Stimulated activated CD4-positive, alpha-beta T cell treated with anti-CD3 and anti-CD28 coated beads, Interleukin-1b, Interleukin-23, amount 100 ng/mL, for 24 hours (primary cell): ENCODE results near the gene CLMP.
"Not testable (repeated sequence)": the region's sequence is repeated elsewhere in the genome, so short reads cannot be mapped to it uniquely, and the experiment has no call there.

Source experiments
- DNase-seq, 4 experiments: peaks; one replicate each; pipeline ENCODE4 v3.0.0-alpha.2; 2020; ENCODE audit warnings: low read depth in 4 of 4, low spot score in 1 of 4

Gene CLMP

DNA sequence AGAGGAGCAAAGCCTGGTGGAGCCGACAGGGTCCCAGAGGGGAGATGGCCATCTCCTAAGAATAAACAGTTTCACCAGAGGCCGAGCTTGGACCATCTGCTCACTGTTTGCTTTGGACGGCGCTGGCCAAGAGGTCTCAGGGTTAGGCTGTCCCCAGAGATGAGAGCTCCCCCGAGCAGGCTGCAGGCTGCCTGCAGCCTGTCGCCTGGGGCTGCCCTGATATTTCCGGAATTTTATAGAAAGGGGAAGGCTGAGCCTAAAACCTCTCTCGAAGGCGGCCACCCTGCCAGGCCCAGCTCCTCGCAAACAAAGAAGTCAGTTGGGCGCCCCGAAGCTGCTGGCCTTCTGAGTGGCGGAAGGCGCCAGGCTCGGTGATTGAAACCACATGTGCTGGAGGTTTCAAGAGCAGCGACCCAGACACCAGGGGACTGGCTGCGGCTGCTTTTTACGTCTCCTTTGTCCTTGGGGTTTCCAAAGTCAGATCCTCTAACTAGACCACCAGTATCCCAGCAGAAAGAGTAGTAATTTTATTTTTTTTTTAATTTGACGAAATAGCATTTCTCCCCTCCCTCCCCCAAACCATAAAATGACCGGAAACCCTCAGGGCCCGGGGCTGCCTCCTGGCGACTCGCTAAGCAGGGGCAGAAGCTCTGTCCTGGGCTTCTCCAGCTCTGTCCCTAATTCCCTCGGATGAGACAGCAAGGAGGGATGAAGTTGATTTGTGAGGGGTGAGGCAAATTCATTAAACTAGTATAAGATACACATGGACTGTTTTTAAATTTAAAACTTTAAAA, 57.4 kb downstream of the CLMP start:
- no peak for DNase-seq

GRCh38 chr11:123135863-123136446, 59.1 kb downstream of the CLMP start:
- no peak for DNase-seq

GRCh38 chr11:123132881-123133280, 62.2 kb downstream of the CLMP start:
- DNase-seq, result no peak

DNA sequence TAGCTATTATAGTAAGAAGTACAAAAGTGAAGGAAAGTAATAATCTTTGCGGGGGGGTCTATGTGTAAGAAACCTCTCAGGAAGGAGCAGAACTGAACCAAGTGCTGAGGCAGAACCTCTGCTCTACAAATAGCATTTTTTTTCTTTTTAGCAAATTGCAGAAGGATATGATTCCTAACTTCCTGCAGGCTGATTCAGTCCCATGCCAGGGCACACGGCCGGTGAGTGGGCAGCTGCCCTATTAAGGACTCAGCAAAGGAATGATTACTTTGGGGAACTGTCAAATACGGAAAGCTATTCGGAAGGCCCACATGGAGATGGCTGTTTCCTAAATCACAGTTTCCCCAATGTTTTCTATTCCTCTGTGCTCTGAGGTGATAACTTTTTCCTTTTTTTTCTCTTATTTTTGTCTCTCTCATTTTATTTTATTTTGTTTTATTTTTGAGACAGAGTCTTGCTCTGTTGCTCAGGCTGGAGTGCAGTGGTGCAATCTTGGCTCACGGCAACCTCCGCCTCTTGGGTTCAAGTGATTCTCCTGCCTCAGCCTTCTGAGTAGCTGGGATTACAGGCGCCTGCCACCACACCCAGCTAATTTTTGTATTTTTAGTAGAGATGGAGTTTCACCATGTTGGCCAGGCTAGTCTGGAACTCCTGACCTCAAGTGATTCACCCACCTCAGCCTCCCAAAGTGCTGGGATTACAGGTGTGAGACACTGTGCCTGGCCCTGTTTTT, 62.8 kb downstream of the CLMP start:
- not testable (repeated sequence) for DNase-seq

- DNase-seq, result no peak
Measured at GRCh38 chr11:123129920-123130319, 65.1 kb downstream of the CLMP start.

- no peak for DNase-seq
Measured at GRCh38 chr11:123125169-123125568, 69.9 kb downstream of the CLMP start.

DNA sequence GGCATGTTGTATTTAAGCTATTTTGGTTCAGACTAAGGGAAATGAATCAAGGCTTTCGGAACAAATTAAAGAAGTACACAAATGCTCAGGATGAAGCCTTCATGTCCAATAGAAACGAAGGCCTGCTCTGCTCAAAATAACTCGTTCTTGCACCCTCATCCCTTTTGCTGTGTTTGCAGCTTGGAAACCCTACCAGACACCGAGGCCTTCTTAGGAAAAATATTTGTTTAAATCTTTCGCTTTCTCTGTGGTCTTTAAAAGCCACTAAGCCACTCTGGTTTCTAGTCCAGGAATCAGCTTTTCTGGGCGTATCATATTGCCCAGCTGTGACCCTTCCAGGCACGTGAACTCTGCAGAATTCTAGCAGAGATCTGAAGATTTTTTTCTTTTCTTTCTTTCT, 72.2 kb downstream of the CLMP start:
- DNase-seq, result no peak

GRCh38 chr11:123122341-123122740, 72.7 kb downstream of the CLMP start:
- no peak for DNase-seq

- DNase-seq, result no peak
Measured at GRCh38 chr11:123116486-123116885, 78.6 kb downstream of the CLMP start.

DNA sequence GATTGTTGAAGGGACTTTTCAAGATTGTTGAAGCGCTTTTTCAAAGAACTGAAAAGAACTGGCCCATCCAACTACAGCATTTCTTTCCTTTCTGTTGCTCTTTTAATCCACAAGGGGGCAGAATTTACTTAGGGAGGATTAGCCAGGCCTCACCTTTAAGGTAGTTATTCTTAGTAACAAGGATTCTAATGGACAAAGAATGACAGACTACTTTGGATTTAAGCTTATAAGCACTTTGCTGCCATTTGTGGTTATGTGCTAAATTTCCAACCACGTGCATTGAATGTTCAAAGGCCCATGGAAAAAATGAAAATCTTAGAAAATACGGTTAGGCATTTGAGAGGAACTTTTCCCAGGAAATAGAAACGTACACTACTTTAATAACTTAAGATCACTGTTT, 83.6 kb downstream of the CLMP start:
- DNase-seq, result no peak

- no peak for DNase-seq
Measured at GRCh38 chr11:123110397-123110796, 84.7 kb downstream of the CLMP start.

DNA sequence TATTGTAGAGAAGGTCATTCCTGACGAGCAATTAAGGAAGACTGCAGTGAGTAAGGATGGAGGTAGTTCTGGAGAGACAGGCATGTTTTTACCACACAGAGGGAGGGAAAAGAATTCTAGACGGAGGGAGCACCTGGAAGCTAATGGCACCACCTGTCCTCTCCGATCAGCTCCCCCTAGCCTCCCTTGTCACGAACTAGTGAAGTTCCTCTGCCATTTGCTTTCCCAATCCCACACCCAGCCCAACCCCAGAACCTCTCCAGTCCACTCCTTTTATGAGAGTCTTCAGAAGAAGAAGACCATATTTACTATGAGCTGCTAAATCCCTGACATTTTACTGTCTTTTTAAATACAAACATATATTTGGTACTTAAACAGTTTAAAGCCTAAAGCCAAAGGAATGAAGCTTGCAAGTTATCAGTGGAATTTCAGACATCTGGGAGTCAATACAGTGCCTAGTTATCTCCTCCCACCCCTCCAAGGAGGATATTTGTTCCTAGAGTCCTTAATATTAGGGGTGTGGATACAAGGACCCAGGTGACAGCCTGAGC, 87.0 kb downstream of the CLMP start:
- DNase-seq, result no peak

GRCh38 chr11:123104697-123105096, 90.4 kb downstream of the CLMP start:
- DNase-seq, result no peak

- no peak for DNase-seq
Measured at GRCh38 chr11:123103326-123103980, 91.6 kb downstream of the CLMP start.

DNA sequence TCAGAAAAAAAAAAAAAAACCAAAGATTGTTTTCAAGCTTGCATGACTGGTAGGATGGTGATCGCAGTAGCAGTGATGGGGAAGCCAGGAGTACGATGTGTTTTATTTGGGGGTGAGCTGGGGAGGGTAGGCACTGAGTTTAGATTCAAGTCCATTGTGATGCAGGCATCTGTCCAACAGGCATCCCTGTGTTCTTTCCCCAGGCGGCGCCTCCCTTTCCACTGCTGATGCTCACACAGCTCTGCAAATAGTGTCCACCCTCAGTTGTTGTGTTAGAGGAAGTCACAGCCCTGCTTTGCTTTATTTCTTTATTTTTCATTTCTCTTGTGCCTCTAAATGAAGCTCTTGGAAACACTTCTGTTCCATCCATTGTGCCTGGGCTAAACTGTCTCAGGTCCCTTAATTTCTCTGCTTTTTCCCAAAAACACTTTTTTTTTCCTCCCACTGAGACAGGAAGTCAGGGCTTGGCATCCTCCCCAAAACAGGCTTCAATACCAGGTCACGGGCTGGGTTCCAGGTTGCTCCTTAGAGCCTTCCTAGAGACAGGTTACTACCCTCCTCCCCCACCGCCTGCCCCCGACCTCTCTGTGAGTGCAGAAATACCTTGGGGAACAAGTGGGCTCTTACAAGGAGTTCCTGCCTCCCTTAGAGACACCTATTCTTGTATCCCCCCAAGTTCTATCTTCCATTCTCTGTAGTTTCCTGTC, 94.5 kb downstream of the CLMP start:
- no peak for DNase-seq

- DNase-seq, result no peak
Measured at GRCh38 chr11:123098990-123099389, 96.1 kb downstream of the CLMP start.

GRCh38 chr11:123093739-123094138, 101.3 kb downstream of the CLMP start:
- DNase-seq, result no peak

DNA sequence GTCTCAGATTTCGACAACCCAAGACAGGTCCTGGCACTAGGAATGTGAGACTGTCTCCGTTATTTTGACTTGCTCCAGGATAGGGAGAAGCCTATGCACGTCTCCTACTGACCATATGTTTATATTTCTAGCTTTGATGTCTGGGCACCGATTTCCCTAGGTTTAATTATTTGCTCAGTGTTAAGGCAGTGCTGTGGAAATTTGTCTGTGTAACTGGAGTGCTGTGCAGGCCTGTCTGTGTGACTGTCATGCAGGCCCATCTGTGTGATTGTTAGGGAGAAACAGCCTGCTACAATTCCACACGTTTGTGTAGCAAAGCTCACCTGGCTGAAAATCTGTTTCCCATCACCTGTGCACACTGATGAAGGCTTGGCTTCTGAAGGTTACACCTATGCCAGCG, 103.5 kb downstream of the CLMP start:
- no peak for DNase-seq

DNA sequence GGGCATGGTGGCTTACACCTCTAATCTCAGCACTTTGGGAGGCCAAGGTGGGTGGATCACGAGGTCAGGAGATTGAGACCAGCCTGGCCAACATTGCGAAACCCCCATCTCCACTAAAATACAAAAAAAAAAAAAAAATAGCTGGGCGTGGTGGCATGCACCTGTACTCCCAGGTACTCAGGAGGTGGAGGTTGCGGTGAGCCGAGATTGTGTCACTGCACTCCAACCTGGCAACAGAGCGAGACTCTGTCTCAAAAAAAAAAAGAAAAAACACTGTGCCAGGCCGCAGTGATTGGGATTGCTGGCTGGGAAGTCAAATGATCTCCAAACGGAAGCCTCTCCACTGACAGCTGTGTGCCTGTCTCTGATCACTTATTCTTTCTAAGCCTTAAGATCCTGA, 104.9 kb downstream of the CLMP start:
- DNase-seq, result not testable (repeated sequence)

GRCh38 chr11:123088896-123089295, 106.2 kb downstream of the CLMP start:
- DNase-seq, result not testable (repeated sequence)

GRCh38 chr11:123087657-123088056, 107.4 kb downstream of the CLMP start:
- not testable (repeated sequence) for DNase-seq
